GM19023 (cell line): ENCODE results near the gene NMT1.

Experiments used
- ATAC-seq: cut with Tn5 transposase; IDR thresholded peaks from one replicate; pipeline ENCODE4 v1.9.1; 2021; ENCODE audit warnings: mild to moderate bottlenecking, moderate library complexity; ENCODE audit not compliant: unreplicated experiment

The NMT1 gene

GRCh38 chr17:45077643-45078042 is 16.5 kb downstream of the NMT1 start:
- no peak for ATAC-seq

- ATAC-seq = no peak
Measured at GRCh38 chr17:45081047-45081703, 20.1 kb downstream of the NMT1 start.

GRCh38 chr17:45086391-45086790 is 25.3 kb downstream of the NMT1 start:
- no peak for ATAC-seq

GRCh38 chr17:45086865-45087503 is 25.9 kb downstream of the NMT1 start:
- no peak for ATAC-seq

- ATAC-seq = no peak
Measured at GRCh38 chr17:45087504-45087975, 26.4 kb downstream of the NMT1 start.

- ATAC-seq = no peak
Measured at GRCh38 chr17:45087978-45088377, 26.9 kb downstream of the NMT1 start.

GRCh38 chr17:45088741-45089140 is 27.6 kb downstream of the NMT1 start:
- ATAC-seq = no peak

- no peak for ATAC-seq
Measured at GRCh38 chr17:45090711-45091110, 29.6 kb downstream of the NMT1 start.

GRCh38 chr17:45091778-45092425 is 30.8 kb downstream of the NMT1 start:
- no peak for ATAC-seq

GRCh38 chr17:45092911-45093430 is 31.9 kb downstream of the NMT1 start:
- no peak for ATAC-seq

GRCh38 chr17:45093444-45094110 is 32.5 kb downstream of the NMT1 start:
- no peak for ATAC-seq

GRCh38 chr17:45096141-45096540 is 35.0 kb downstream of the NMT1 start:
- ATAC-seq = no peak

GRCh38 chr17:45096926-45097325 is 35.8 kb downstream of the NMT1 start:
- ATAC-seq = no peak

- ATAC-seq = no peak
Measured at GRCh38 chr17:45098081-45098868, 37.2 kb downstream of the NMT1 start.

- no peak for ATAC-seq
Measured at GRCh38 chr17:45098869-45099616, 37.9 kb downstream of the NMT1 start.

- no peak for ATAC-seq
Measured at GRCh38 chr17:45101546-45101882, 40.4 kb downstream of the NMT1 start.

GRCh38 chr17:45101883-45102811 is 41.0 kb downstream of the NMT1 start:
- no peak for ATAC-seq

- ATAC-seq = no peak
Measured at GRCh38 chr17:45102856-45103255, 41.7 kb downstream of the NMT1 start.

GRCh38 chr17:45103269-45103795 is 42.2 kb downstream of the NMT1 start:
- ATAC-seq = no peak
